Measurements from ENCODE around the gene CEMP1.

The CEMP1 gene

GRCh38 chr16:2520097-2520783 lies 11.0 kb downstream of the CEMP1 start, which contains the start of gene AMDHD2:
AMDHD2 (plus strand) TSS chr16:2520371; CDS start chr16:2520459, 88 bp downstream.
- DNase-seq (ENCODE audit: low read depth): no peak

DNA sequence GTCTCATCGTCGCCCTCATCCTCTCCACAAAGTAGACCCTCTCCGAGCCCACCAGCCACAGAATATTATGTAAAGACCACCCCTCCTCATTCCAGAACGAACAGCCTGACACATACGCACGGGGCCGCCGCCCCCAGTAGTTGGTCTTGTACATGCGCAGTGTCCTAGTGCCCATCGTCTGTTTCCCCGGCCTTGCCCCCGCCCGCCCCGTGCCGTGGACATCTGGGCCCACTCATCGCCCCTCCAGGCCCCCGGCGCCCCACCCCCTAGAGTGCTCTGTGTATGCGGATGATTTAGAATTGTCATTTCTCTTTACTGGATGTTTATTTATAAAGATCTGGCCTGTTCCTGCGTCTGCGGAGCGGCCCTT lies 11.5 kb downstream of the CEMP1 start:
- no peak for DNase-seq (ENCODE audit: low read depth)

- no peak for DNase-seq (ENCODE audit: low read depth)
Measured at GRCh38 chr16:2518823-2519710, 12.1 kb downstream of the CEMP1 start.

- no peak for DNase-seq (ENCODE audit: low read depth)
Measured at GRCh38 chr16:2517954-2518605, 13.1 kb downstream of the CEMP1 start.

DNA sequence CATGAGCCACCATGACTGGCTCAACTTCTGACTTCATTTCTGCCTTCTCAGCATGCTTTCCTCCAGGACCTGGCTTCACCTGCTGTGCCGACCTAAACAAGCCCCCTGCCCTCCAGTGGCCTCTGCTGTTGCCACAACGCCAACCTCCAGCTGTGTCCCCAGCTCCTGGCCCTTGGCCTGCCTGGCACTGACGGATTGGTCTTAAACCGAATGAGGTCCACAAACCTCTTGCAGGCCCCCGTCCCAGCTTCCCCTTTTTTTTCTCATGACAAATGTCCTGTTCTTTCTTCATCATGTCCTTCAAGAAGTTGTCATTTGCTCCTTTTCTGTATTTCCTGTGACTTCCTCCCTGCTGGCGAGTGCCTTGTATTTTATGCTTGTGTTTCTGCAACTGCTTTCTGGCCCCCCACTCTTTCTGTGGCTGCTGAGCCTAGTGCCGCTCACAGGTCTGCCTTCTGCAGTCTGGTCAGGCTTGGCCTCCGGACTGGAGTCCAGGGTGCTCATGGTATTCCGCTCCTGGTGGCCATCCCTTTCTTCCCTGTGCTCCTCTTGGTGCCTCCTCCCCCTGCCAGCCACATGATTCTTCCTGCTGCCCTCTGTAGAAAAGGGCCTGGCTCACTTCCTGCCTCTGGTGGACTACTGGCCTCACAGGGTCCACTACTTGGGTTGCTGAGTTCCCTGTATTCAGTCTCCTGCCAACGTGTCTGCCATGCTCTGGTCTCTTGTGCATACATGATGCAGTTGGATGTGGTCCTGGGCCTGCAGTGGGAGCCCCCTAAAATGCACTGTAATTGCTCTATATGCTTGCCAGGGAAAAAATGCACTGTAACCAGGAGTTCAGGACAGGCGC lies 14.6 kb downstream of the CEMP1 start:
- DNase-seq (ENCODE audit: low read depth): no peak

- no peak for DNase-seq (ENCODE audit: low read depth)
Measured at GRCh38 chr16:2515180-2515851, 15.9 kb downstream of the CEMP1 start.

DNA sequence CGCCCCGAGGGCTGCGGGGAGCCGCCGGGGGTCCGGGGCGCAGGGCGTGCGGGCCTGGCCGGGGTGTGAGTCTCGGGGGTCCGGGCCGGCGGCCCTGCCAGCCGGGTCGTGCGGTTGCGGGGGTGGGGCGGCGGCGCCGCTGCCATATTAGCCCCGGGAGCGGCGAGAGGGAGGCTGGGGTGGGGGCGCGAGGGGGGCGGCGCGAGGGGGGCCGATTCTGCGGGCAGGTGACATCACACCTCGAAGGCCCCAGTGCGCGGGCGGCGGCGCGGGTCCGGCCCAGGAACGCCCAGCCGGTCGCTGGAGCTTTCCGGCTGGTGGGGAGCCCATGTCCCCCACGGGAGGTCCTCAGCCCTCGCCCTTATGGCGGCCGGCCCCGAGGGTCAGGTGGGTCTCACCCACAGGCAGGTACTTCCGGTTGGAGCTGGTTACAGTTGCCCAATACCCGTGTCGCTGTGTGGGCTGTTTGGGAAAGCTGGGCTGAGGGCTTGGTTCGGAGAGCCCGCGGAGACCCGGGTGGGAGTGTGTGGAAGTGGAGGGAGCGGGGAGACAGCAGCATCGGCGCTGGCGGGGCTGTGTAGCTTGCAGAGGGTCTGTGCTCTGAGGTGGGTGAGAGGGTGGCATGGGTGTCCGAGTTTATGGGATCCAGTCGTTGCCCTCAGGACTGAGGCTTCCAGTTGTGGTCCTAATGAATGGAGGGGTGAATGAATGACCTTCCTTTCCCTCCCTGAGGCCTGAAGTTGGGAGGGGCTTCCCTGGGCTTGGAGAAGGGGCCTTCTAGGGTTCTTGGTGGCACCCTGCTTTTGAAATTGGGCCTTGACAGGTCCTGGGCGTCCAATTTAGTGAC lies 16.7 kb downstream of the CEMP1 start:
- no peak for DNase-seq (ENCODE audit: low read depth)

DNA sequence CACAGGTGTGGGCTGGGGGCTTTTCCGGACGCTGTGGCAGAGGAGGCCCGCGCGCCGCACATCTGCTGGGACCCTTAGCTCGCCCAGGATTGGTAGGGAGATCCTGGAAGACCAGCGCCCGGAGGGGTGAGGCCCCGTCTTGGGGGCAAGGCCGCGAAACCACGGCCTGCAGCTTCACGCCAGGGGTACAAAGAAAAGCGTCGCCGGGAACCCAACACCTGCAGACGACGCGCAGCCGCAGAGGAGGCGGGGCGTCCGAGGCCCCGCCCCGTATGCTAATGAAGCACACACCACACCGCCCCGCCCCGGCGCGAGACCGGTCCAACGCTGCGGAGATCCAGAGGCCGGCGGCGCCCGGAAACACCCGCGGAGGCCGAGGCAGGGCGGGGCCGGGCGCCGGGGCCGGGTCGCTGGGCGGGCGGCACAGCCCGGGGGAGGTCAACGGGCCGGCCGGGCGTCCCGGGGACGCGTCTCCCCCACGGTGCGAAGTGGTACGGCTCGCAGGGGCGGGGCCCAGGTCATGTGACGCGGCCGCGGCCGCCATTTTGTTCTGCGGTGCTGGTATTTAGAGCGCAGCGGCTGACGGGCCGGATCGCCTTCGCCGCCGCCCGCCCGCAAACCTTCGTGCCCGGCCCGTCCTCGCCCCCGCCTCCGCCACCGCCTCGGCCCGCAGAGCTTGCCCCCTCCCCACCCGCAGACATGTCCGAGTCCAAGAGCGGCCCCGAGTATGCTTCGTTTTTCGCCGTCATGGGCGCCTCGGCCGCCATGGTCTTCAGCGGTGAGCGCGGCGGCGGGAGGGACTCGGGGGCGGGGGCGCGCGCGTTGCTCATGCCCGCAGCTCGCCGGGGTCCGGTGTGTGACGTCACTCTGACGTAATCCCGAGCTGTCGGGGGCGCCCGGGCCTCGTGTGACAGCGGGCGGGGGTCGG lies 17.5 kb downstream of the CEMP1 start, which contains the start of gene ATP6V0C:
Gene ATP6V0C, plus strand, starts transcription at position 548 of the 928 bp plus-strand sequence. Its CDS starts 152 bp downstream, at position 700.
- no peak for DNase-seq (ENCODE audit: low read depth)

DNA sequence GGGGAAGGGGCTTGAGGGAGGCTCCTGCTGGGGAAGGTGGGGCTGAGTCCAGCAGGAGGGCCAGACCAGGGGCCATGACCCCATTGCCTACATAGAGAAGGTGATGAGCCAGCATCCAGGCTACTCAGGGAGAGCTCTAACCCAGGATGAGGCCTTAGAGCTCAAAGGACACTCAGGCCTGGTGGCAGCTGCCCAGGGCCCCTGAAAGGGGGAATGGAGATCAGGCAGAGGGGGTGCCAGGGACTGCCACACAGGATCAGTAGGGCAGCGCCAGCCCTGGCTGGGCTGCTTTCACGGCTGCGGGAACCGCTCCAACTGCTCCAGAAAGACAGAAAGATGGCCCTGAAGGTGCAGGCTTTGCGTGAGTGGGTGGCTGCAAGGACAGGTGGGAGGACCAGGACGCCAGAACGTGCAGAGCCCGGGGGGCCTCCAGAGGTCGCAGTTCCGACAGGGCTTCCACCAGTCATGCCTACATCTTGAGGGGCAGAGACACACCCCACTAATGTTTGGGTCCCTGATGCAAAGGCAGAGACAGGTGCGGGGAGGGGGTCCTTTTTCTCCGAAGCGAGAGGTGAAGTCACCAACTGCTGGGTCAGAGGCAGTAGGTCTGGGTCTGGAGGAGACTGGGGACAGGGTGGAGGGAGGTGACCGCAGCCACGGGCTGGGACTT lies 18.3 kb downstream of the CEMP1 start:
- no peak for DNase-seq (ENCODE audit: low read depth)

- DNase-seq (ENCODE audit: low read depth): no peak
Measured at GRCh38 chr16:2511996-2512734, 19.0 kb downstream of the CEMP1 start.

GRCh38 chr16:2511128-2511800 lies 19.9 kb downstream of the CEMP1 start:
- no peak for DNase-seq (ENCODE audit: low read depth)

DNA sequence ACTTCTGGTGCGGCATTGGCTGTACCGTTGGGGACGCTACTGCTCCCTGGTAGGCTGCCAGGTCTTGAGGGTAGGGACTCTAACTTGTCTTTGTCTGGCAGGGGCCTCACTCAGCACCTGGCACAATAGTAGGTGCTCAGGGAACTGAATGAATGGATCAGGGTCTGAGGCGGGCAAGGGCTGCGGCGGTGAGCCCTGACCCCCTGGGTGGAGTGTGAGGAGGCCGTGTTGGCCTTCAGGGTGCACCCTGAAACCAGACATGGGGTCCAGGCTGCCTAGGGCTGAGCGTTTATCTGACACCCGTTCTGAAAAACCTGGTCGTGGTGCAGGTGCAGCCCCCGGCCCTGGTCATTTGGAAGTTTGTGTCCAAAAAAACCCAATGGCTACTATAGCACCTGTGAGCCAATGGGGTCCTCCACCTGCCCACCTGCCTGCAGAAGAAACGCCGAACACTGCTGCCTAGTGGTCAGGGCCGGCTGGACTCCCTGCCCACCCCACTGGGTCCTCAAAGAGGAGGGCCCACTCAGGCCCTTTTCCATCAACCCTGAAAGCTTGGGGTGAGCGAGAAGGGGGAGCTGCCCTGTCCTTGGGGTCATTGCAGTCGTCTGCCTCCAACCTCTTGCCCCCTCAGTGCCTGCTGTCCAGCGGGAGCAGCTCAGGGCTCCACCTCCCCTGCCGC lies 22.3 kb downstream of the CEMP1 start:
- no peak for DNase-seq (ENCODE audit: low read depth)

- no peak for DNase-seq (ENCODE audit: low read depth)
Measured at GRCh38 chr16:2507665-2508064, 23.5 kb downstream of the CEMP1 start.

GRCh38 chr16:2507052-2507659 lies 24.1 kb downstream of the CEMP1 start:
- DNase-seq (ENCODE audit: low read depth): no peak

DNA sequence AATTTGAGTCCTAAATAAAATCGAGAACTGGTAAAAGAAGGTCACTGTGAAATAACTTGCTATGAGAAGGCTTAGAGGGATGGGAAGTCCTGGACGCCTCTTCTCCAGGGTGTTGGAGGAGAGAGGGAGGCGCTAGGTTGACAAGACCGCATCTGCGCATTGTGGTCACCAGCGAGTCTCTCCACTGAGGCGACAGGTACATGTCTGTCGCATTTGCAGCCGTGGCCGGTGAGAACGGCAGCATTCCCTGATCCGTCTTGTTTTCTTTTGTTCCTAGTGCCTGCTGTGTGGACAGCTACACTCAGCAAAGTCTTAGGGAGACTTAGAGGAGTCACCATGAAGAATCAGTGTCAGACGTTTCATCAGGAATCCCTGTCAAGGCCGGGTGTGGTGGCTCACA lies 25.5 kb downstream of the CEMP1 start:
- DNase-seq (ENCODE audit: low read depth): no peak

Data from non-pigmented ciliary epithelial cell (primary cell).